GM10847 (cell line): ENCODE measurements around the gene UNC50.

ENCODE experiments used
- POLR2A ChIP-seq: IDR thresholded peaks from 2 replicates; pipeline ENCODE4 v1.6.1; 2011; ENCODE audit not compliant: insufficient read length; ENCODE audit errors: extremely low read depth

UNC50 gene

GRCh38 chr2:98634406-98635092, 26.2 kb downstream of the UNC50 start:
- no peak for TF ChIP-seq POLR2A

GRCh38 chr2:98637401-98638147, 29.2 kb downstream of the UNC50 start:
- no peak for TF ChIP-seq POLR2A

- no peak for TF ChIP-seq POLR2A
These were observed 35.2 kb downstream of the UNC50 start for GRCh38 chr2:98643496-98644100.

- TF ChIP-seq POLR2A: no peak
These were observed 39.2 kb downstream of the UNC50 start for GRCh38 chr2:98647636-98648035.

- no peak for TF ChIP-seq POLR2A
These were observed 40.1 kb downstream of the UNC50 start for GRCh38 chr2:98648451-98648850.

- no peak for TF ChIP-seq POLR2A
These were observed 41.0 kb downstream of the UNC50 start for GRCh38 chr2:98649135-98649991.

- TF ChIP-seq POLR2A: no peak
These were observed 41.6 kb downstream of the UNC50 start for GRCh38 chr2:98649992-98650375.

- no peak for TF ChIP-seq POLR2A
These were observed 42.6 kb downstream of the UNC50 start for GRCh38 chr2:98650998-98651397.

- TF ChIP-seq POLR2A: no peak
These were observed 46.5 kb downstream of the UNC50 start for GRCh38 chr2:98654699-98655495.

GRCh38 chr2:98656800-98657199, 48.4 kb downstream of the UNC50 start:
- no peak for TF ChIP-seq POLR2A

- TF ChIP-seq POLR2A: no peak
These were observed 50.6 kb downstream of the UNC50 start for GRCh38 chr2:98658816-98659490.

GRCh38 chr2:98663511-98664090, 55.2 kb downstream of the UNC50 start:
- no peak for TF ChIP-seq POLR2A

- no peak for TF ChIP-seq POLR2A
These were observed 55.9 kb downstream of the UNC50 start for GRCh38 chr2:98664323-98664722.

- TF ChIP-seq POLR2A: no peak
These were observed 57.3 kb downstream of the UNC50 start for GRCh38 chr2:98665677-98666076.
